ENCODE results near the gene SFXN2. TPM values are rescaled to one million over a fixed set of nuclear protein-coding genes. Genes with fewer than 3 reads are reported as not detected.
"Not testable (repeated sequence)": the region's sequence is repeated elsewhere in the genome, so short reads cannot be mapped to it uniquely, and the experiment has no call there.

The SFXN2 gene
- total RNA-seq, 1 experiment from 2014 or later, result 10.2 TPM

GRCh38 chr10:102695401-102695800, 19.0 kb upstream of the SFXN2 start:
- not testable (repeated sequence) for H3K4me2 ChIP-seq (ENCODE audit: low read depth, low read length, poor library complexity, severe bottlenecking); H3K4me3 ChIP-seq (ENCODE audit: low read length); H3K9me2 ChIP-seq (replicated peaks; ENCODE audit: insufficient read depth, low read length); H3K27me3 ChIP-seq (ENCODE audit: low read length); H2AFZ ChIP-seq (ENCODE audit: low read length); H3K9me3 ChIP-seq (ENCODE audit: low read length); H4K20me1 ChIP-seq (ENCODE audit: insufficient read depth, low read depth, low read length); H3K4me1 ChIP-seq (ENCODE audit: low read length); DNase-seq; H3K9ac ChIP-seq (ENCODE audit: low read length); H3K79me2 ChIP-seq (ENCODE audit: low read length); H3K27ac ChIP-seq (ENCODE audit: low read length)
- peaks cover 12% of the 10 kb centered on the region for H3K36me3 ChIP-seq (ENCODE audit: insufficient read depth, low read length)

DNA sequence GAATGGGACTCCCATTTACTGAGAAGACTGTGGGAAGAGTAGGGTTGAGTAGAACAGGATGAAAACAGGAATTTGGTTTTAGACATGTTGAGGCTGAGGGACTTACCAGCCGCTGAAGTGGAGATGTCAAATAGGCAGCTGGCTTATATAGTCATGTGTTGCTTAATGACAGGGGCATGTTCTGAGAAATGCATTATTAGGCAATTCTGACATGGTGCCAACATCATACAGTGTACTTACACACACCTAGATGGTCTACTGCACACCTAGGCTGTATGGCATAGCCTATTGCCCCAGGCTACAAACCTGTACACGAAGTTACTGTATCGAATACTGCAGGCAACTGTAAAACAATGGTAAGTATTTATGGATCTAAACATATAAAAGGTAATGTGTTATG, 17.7 kb upstream of the SFXN2 start:
- H3K9me2 ChIP-seq (replicated peaks; ENCODE audit: insufficient read depth, low read length), result no peaks in the 10 kb centered on the region
- no peak overlapping the region for H3K4me3 ChIP-seq (ENCODE audit: low read length)
- H3K27me3 ChIP-seq (ENCODE audit: low read length), result no peaks in the 10 kb centered on the region
- peaks cover 13% of the 10 kb centered on the region for H3K4me1 ChIP-seq (ENCODE audit: low read length)
- 0 out of 2 replicates have a peak, but pooled peaks cover 6% of the 10 kb centered on the region for H3K79me2 ChIP-seq (ENCODE audit: low read length)
- H3K4me2 ChIP-seq (ENCODE audit: low read depth, low read length, poor library complexity, severe bottlenecking), result no peak overlapping the region
- no peaks in the 10 kb centered on the region for H4K20me1 ChIP-seq (ENCODE audit: insufficient read depth, low read depth, low read length)
- no peak overlapping the region for H2AFZ ChIP-seq (ENCODE audit: low read length)
- H3K27ac ChIP-seq (ENCODE audit: low read length), result no peak overlapping the region
- no peaks in the 10 kb centered on the region for H3K9me3 ChIP-seq (ENCODE audit: low read length)
- no peak overlapping the region for H3K9ac ChIP-seq (ENCODE audit: low read length)
- no peak for DNase-seq
- H3K36me3 ChIP-seq (ENCODE audit: insufficient read depth, low read length), result peaks cover 12% of the 10 kb centered on the region

GRCh38 chr10:102698894-102699293, 15.5 kb upstream of the SFXN2 start:
- H3K27ac ChIP-seq (ENCODE audit: low read length), result no peak overlapping the region
- no peak overlapping the region for H3K9ac ChIP-seq (ENCODE audit: low read length)
- H3K9me2 ChIP-seq (replicated peaks; ENCODE audit: insufficient read depth, low read length), result no peaks in the 10 kb centered on the region
- no peak overlapping the region for H2AFZ ChIP-seq (ENCODE audit: low read length)
- no peak for DNase-seq
- H3K27me3 ChIP-seq (ENCODE audit: low read length), result no peaks in the 10 kb centered on the region
- no peak overlapping the region for H3K4me3 ChIP-seq (ENCODE audit: low read length)
- H3K79me2 ChIP-seq (ENCODE audit: low read length), result peaks cover 15% of the 10 kb centered on the region
- H3K9me3 ChIP-seq (ENCODE audit: low read length), result no peaks in the 10 kb centered on the region
- peaks cover 18% of the 10 kb centered on the region for H3K4me1 ChIP-seq (ENCODE audit: low read length)
- H4K20me1 ChIP-seq (ENCODE audit: insufficient read depth, low read depth, low read length), result no peaks in the 10 kb centered on the region
- H3K36me3 ChIP-seq (ENCODE audit: insufficient read depth, low read length), result peaks cover 12% of the 10 kb centered on the region
- no peak overlapping the region for H3K4me2 ChIP-seq (ENCODE audit: low read depth, low read length, poor library complexity, severe bottlenecking)

DNA sequence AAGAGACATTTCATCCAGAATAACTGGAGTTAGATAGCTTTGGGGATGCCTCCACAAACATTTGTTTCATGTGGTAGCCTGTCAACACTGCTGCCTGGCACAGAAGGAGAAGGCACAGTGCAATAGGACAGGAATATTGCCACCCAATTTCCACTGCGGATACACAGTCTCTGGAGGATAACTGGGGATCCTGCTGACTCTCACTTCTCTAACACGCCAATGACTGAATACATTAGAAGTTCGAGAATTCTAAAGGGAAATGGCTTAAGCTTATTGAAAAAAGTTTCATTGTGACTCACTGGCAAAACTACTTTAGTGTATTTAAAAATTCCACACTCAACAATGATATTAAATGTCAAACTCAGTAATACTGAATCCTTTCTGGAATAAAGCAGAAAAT, 13.2 kb upstream of the SFXN2 start:
- Histone ChIP-seq H3K4me1 (ENCODE audit: low read length) (peaks cover 35% of the 10 kb centered on the region), H3K27ac (ENCODE audit: low read length) (peak overlapping the region; percentile 49; the same call in 1 of the 2 replicates), H3K9me2 (replicated peaks; ENCODE audit: insufficient read depth, low read length) (no peaks in the 10 kb centered on the region), H3K27me3 (ENCODE audit: low read length) (no peaks in the 10 kb centered on the region), H3K9ac (ENCODE audit: low read length) (0 out of 2 replicates have a peak overlapping the region, but pooled peaks have one; percentile 4), H3K36me3 (ENCODE audit: insufficient read depth, low read length) (peaks cover 12% of the 10 kb centered on the region), H3K4me3 (ENCODE audit: low read length) (no peak overlapping the region), H4K20me1 (ENCODE audit: insufficient read depth, low read depth, low read length) (no peaks in the 10 kb centered on the region), H3K79me2 (ENCODE audit: low read length) (peaks cover 36% of the 10 kb centered on the region), H2AFZ (ENCODE audit: low read length) (no peak overlapping the region), H3K4me2 (ENCODE audit: low read depth, low read length, poor library complexity, severe bottlenecking) (no peak overlapping the region), H3K9me3 (ENCODE audit: low read length) (no peaks in the 10 kb centered on the region)
- DNase-seq, result no peak

DNA sequence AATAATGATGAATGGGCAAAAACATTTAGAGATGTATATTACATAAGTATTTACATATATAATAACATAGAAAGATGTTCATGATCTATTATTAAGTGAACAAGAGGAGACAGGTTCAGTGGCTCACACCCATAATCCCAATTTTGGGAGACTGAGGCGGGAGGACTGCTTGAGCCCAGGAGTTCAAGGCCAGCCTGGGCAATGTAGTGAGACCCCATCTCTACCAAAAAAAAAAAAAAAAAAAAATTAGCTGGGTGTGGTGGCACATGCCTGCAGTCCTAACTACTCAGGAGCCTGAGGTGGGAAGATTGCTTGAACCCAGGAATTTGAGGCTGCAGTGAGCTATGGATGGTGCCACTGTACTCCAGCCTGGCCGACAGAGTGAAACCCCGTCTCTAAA, 12.6 kb upstream of the SFXN2 start:
- Histone ChIP-seq H3K9me2 (replicated peaks; ENCODE audit: insufficient read depth, low read length) (no peaks in the 10 kb centered on the region), H3K4me1 (ENCODE audit: low read length) (peaks cover 41% of the 10 kb centered on the region), H3K79me2 (ENCODE audit: low read length) (peaks cover 41% of the 10 kb centered on the region), H3K4me3 (ENCODE audit: low read length) (no peak overlapping the region), H3K9me3 (ENCODE audit: low read length) (no peaks in the 10 kb centered on the region), H3K27me3 (ENCODE audit: low read length) (no peaks in the 10 kb centered on the region), H3K9ac (ENCODE audit: low read length) (no peak overlapping the region), H3K27ac (ENCODE audit: low read length) (peak overlapping the region; percentile 49; the same call in 1 of the 2 replicates), H3K4me2 (ENCODE audit: low read depth, low read length, poor library complexity, severe bottlenecking) (no peak overlapping the region), H3K36me3 (ENCODE audit: insufficient read depth, low read length) (peaks cover 10% of the 10 kb centered on the region; the same call in 1 of the 2 replicates), H4K20me1 (ENCODE audit: insufficient read depth, low read depth, low read length) (no peaks in the 10 kb centered on the region), H2AFZ (ENCODE audit: low read length) (no peak overlapping the region)
- no peak for DNase-seq

- Histone ChIP-seq H3K27me3 (ENCODE audit: low read length) (no peaks in the 10 kb centered on the region), H3K9ac (ENCODE audit: low read length) (no peak overlapping the region)
- DNase-seq, result no peak
Observed at GRCh38 chr10:102702742-102703141, 11.7 kb upstream of the SFXN2 start.

DNA sequence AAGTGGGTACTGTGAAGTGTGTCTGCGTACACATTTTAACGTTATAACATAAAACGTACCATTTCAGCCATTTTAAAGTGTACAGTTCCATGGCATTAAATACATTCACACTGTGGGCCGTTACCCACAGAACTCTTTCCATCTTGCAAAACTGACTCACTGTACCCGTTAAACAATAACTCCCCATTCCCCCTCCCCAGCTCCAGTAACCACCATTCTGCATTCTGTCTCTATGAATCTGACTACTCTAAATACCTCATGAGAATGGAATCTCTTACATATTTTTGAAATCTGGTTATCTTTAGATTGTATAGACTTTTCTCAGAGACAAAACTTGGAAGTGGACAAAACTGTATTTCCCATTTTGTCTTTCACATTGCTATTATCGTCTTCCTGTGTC, 9.5 kb upstream of the SFXN2 start:
- Histone ChIP-seq H2AFZ (ENCODE audit: low read length) (no peak overlapping the region), H3K27me3 (ENCODE audit: low read length) (no peaks in the 10 kb centered on the region), H3K9ac (ENCODE audit: low read length) (peak overlapping the region; percentile 55), H3K9me3 (ENCODE audit: low read length) (no peaks in the 10 kb centered on the region), H3K4me3 (ENCODE audit: low read length) (peak overlapping the region; percentile 45), H3K36me3 (ENCODE audit: insufficient read depth, low read length) (no peaks in the 10 kb centered on the region), H3K27ac (ENCODE audit: low read length) (peak overlapping the region; percentile 89), H3K4me2 (ENCODE audit: low read depth, low read length, poor library complexity, severe bottlenecking) (peak overlapping the region; percentile 73), H4K20me1 (ENCODE audit: insufficient read depth, low read depth, low read length) (no peaks in the 10 kb centered on the region), H3K4me1 (ENCODE audit: low read length) (peaks cover 59% of the 10 kb centered on the region), H3K79me2 (ENCODE audit: low read length) (peaks cover 67% of the 10 kb centered on the region), H3K9me2 (replicated peaks; ENCODE audit: insufficient read depth, low read length) (no peaks in the 10 kb centered on the region)
- DNase-seq, result no peak

More at GRCh38 chr10:102702742-102703141, 11.7 kb upstream of the SFXN2 start:
- H3K36me3 ChIP-seq (ENCODE audit: insufficient read depth, low read length), result peaks cover 5% of the 10 kb centered on the region; the same call in 1 of the 2 replicates
- no peak overlapping the region for H3K4me3 ChIP-seq (ENCODE audit: low read length)
- no peaks in the 10 kb centered on the region for H4K20me1 ChIP-seq (ENCODE audit: insufficient read depth, low read depth, low read length)
- no peaks in the 10 kb centered on the region for H3K9me2 ChIP-seq (replicated peaks; ENCODE audit: insufficient read depth, low read length)
- H3K9me3 ChIP-seq (ENCODE audit: low read length), result no peaks in the 10 kb centered on the region
- peaks cover 50% of the 10 kb centered on the region for H3K4me1 ChIP-seq (ENCODE audit: low read length)
- H3K4me2 ChIP-seq (ENCODE audit: low read depth, low read length, poor library complexity, severe bottlenecking), result no peak overlapping the region
- peak overlapping the region; percentile 53 for H3K27ac ChIP-seq (ENCODE audit: low read length)
- H3K79me2 ChIP-seq (ENCODE audit: low read length), result peaks cover 51% of the 10 kb centered on the region
- no peak overlapping the region for H2AFZ ChIP-seq (ENCODE audit: low read length)

- H3K9me3 ChIP-seq (ENCODE audit: low read length), result no peaks in the 10 kb centered on the region
- H3K9ac ChIP-seq (ENCODE audit: low read length), result peak overlapping the region; percentile 55
- peak overlapping the region; percentile 89 for H3K27ac ChIP-seq (ENCODE audit: low read length)
- H2AFZ ChIP-seq (ENCODE audit: low read length), result no peak overlapping the region
- peak overlapping the region; percentile 45 for H3K4me3 ChIP-seq (ENCODE audit: low read length)
- no peaks in the 10 kb centered on the region for H3K27me3 ChIP-seq (ENCODE audit: low read length)
- peak overlapping the region; percentile 73 for H3K4me2 ChIP-seq (ENCODE audit: low read depth, low read length, poor library complexity, severe bottlenecking)
- H3K9me2 ChIP-seq (replicated peaks; ENCODE audit: insufficient read depth, low read length), result no peaks in the 10 kb centered on the region
- DNase-seq, result peak; percentile 90
- H3K4me1 ChIP-seq (ENCODE audit: low read length), result peaks cover 65% of the 10 kb centered on the region
- no peaks in the 10 kb centered on the region for H4K20me1 ChIP-seq (ENCODE audit: insufficient read depth, low read depth, low read length)
- peaks cover 73% of the 10 kb centered on the region for H3K79me2 ChIP-seq (ENCODE audit: low read length)
- no peaks in the 10 kb centered on the region for H3K36me3 ChIP-seq (ENCODE audit: insufficient read depth, low read length)
Observed at GRCh38 chr10:102705531-102705930, 8.9 kb upstream of the SFXN2 start.
